HG02678 (cell line): Measurements from ENCODE around the gene PXYLP1.
A peak's percentile ranks its signal among the peaks of the same experiment; 100 is the strongest.
"Not testable (repeated sequence)": the region's sequence is repeated elsewhere in the genome, so short reads cannot be mapped to it uniquely, and the experiment has no call there.

Source experiments
- ATAC-seq: cut with Tn5 transposase; IDR thresholded peaks from one replicate; pipeline ENCODE4 v1.9.1; 2021; ENCODE audit warnings: mild to moderate bottlenecking, moderate library complexity; ENCODE audit not compliant: unreplicated experiment

The PXYLP1 gene

GRCh38 chr3:141291559-141292355, 60.1 kb downstream of the PXYLP1 start:
- ATAC-seq, result no peak

GRCh38 chr3:141292356-141293058, 60.9 kb downstream of the PXYLP1 start:
- ATAC-seq, result no peak

- no peak for ATAC-seq
These were observed 62.7 kb downstream of the PXYLP1 start for GRCh38 chr3:141294301-141294700.

- no peak for ATAC-seq
These were observed 63.2 kb downstream of the PXYLP1 start for GRCh38 chr3:141294848-141295247.

- ATAC-seq, result not testable (repeated sequence)
These were observed 68.8 kb downstream of the PXYLP1 start for GRCh38 chr3:141300426-141300825.

- no peak for ATAC-seq
These were observed 70.9 kb downstream of the PXYLP1 start for GRCh38 chr3:141302364-141303141.

- ATAC-seq, result peak; percentile 81
These were observed 72.0 kb downstream of the PXYLP1 start for GRCh38 chr3:141303481-141304223.

- no peak for ATAC-seq
These were observed 73.8 kb downstream of the PXYLP1 start for GRCh38 chr3:141305436-141305835.

GRCh38 chr3:141306276-141306675, 74.7 kb downstream of the PXYLP1 start:
- no peak for ATAC-seq

GRCh38 chr3:141306922-141307321, 75.3 kb downstream of the PXYLP1 start:
- no peak for ATAC-seq

GRCh38 chr3:141307351-141308059, 75.9 kb downstream of the PXYLP1 start:
- no peak for ATAC-seq

GRCh38 chr3:141308588-141309218, 77.1 kb downstream of the PXYLP1 start:
- no peak for ATAC-seq

GRCh38 chr3:141311170-141311495, 79.5 kb downstream of the PXYLP1 start:
- no peak for ATAC-seq

GRCh38 chr3:141311496-141312353, 80.1 kb downstream of the PXYLP1 start:
- peak; percentile 99 for ATAC-seq

GRCh38 chr3:141312354-141313092, 80.9 kb downstream of the PXYLP1 start:
- ATAC-seq, result no peak

GRCh38 chr3:141313093-141313683, 81.6 kb downstream of the PXYLP1 start:
- no peak for ATAC-seq

GRCh38 chr3:141314415-141314814, 82.8 kb downstream of the PXYLP1 start:
- ATAC-seq, result not testable (repeated sequence)

GRCh38 chr3:141316851-141317250, 85.2 kb downstream of the PXYLP1 start:
- ATAC-seq, result no peak
